ENCODE data around the gene CLASP1. TPM values are rescaled to one million over a fixed set of nuclear protein-coding genes. Genes with fewer than 3 reads are reported as not detected.

The CLASP1 gene
- total RNA-seq, 4 donors from 2014 or later = 43.0 to 53.9 (median 51.3) TPM

GRCh38 chr2:121486191-121486790 lies 163.0 kb downstream of the CLASP1 start:
- intact Hi-C loops (cut with DNase I; ENCODE audit: low total_unique reads) = no loop called here
- no peaks in the 10 kb centered on the region for H3K9me3 ChIP-seq
- in situ Hi-C loops (cut with MboI; ENCODE audit: low pct_ligation_motif_present in 1 of 4, low pct_unique_long_range_greater_than_20kb in 1 of 4, low sequenced_read_pairs in 3 of 4) = no loop called here
- no peak for DNase-seq
- TF ChIP-seq EP300 (IDR thresholded peaks at IDR 0.05; ENCODE audit: low read depth) (no peak), CTCF (IDR thresholded peaks at IDR 0.05) (no peak), POLR2AphosphoS5 (IDR thresholded peaks at IDR 0.05) (no peak), POLR2A (IDR thresholded peaks at IDR 0.05) (no peak)
- H3K4me3 ChIP-seq = no peak overlapping the region
- no peaks in the 10 kb centered on the region for H3K27me3 ChIP-seq
- peaks cover 0 to 14% (median 4%) of the 10 kb centered on the region in 4 donors for H3K4me1 ChIP-seq
- no peaks in the 10 kb centered on the region for H3K36me3 ChIP-seq
- H3K27ac ChIP-seq = no peak overlapping the region

- in situ Hi-C loops (cut with MboI; ENCODE audit: low pct_ligation_motif_present in 1 of 4, low pct_unique_long_range_greater_than_20kb in 1 of 4, low sequenced_read_pairs in 3 of 4) (no loop called here), intact Hi-C loops (cut with DNase I; ENCODE audit: low total_unique reads) (no loop called here)
- DNase-seq = no peak
- TF ChIP-seq POLR2A (IDR thresholded peaks at IDR 0.05) (no peak), EP300 (IDR thresholded peaks at IDR 0.05; ENCODE audit: low read depth) (no peak), POLR2AphosphoS5 (IDR thresholded peaks at IDR 0.05) (no peak), CTCF (IDR thresholded peaks at IDR 0.05) (no peak)
- H3K4me3 ChIP-seq = no peak overlapping the region
- H3K36me3 ChIP-seq = no peaks in the 10 kb centered on the region
- no peak overlapping the region for H3K27ac ChIP-seq
- H3K27me3 ChIP-seq = no peaks in the 10 kb centered on the region
- peaks cover 9 to 22% (median 13%) of the 10 kb centered on the region in 4 donors for H3K4me1 ChIP-seq
- no peaks in the 10 kb centered on the region for H3K9me3 ChIP-seq
Observed at GRCh38 chr2:121485039-121485438, 164.2 kb downstream of the CLASP1 start.

- no peaks in the 10 kb centered on the region for H3K36me3 ChIP-seq
- in situ Hi-C loops (cut with MboI; ENCODE audit: low pct_ligation_motif_present in 1 of 4, low pct_unique_long_range_greater_than_20kb in 1 of 4, low sequenced_read_pairs in 3 of 4) = no loop called here
- no peak overlapping the region for H3K4me3 ChIP-seq
- H3K27me3 ChIP-seq = no peaks in the 10 kb centered on the region
- peaks cover 11 to 20% (median 17%) of the 10 kb centered on the region in 4 donors for H3K4me1 ChIP-seq
- WGBS, 2 donors (ENCODE audit: low coverage in 1 of 2) = 85 to 93% methylated on average over 2 of the region's 2 CpGs
- intact Hi-C loops (cut with DNase I; ENCODE audit: low total_unique reads) = no loop called here
- DNase-seq = no peak
- H3K9me3 ChIP-seq = no peaks in the 10 kb centered on the region
- H3K27ac ChIP-seq = no peak overlapping the region
- TF ChIP-seq POLR2A (IDR thresholded peaks at IDR 0.05) (no peak), POLR2AphosphoS5 (IDR thresholded peaks at IDR 0.05) (no peak), EP300 (IDR thresholded peaks at IDR 0.05; ENCODE audit: low read depth) (no peak), CTCF (IDR thresholded peaks at IDR 0.05) (no peak)
Observed at GRCh38 chr2:121483846-121484245, 165.4 kb downstream of the CLASP1 start.

- Histone ChIP-seq H3K27me3 (no peaks in the 10 kb centered on the region), H3K4me1 (peaks cover 11 to 20% (median 17%) of the 10 kb centered on the region in 4 donors), H3K4me3 (no peak overlapping the region), H3K9me3 (no peaks in the 10 kb centered on the region), H3K27ac (no peak overlapping the region), H3K36me3 (no peaks in the 10 kb centered on the region)
- 86 to 100% methylated on average over 1 of the region's 1 CpG for WGBS, 2 donors (ENCODE audit: low coverage in 1 of 2)
- TF ChIP-seq CTCF (IDR thresholded peaks at IDR 0.05) = no peak
- no peak for TF ChIP-seq POLR2AphosphoS5 (IDR thresholded peaks at IDR 0.05)
- no peak for TF ChIP-seq EP300 (IDR thresholded peaks at IDR 0.05; ENCODE audit: low read depth)
- TF ChIP-seq POLR2A (IDR thresholded peaks at IDR 0.05) = no peak
- in situ Hi-C loops (cut with MboI; ENCODE audit: low pct_ligation_motif_present in 1 of 4, low pct_unique_long_range_greater_than_20kb in 1 of 4, low sequenced_read_pairs in 3 of 4) (no loop called here), intact Hi-C loops (cut with DNase I; ENCODE audit: low total_unique reads) (no loop called here)
- no peak for DNase-seq
Observed at GRCh38 chr2:121483021-121483420, 166.2 kb downstream of the CLASP1 start.
